HG03025 (cell line): ENCODE results near the gene HOXB2.
"Not testable (repeated sequence)": the region's sequence is repeated elsewhere in the genome, so short reads cannot be mapped to it uniquely, and the experiment has no call there.

Experiments used
- ATAC-seq: cut with Tn5 transposase; IDR thresholded peaks from one replicate; pipeline ENCODE4 v1.9.1; 2021; ENCODE audit warnings: mild to moderate bottlenecking, moderate library complexity; ENCODE audit not compliant: unreplicated experiment, low FRiP score

The HOXB2 gene

GRCh38 chr17:48543854-48544348, 1.0 kb downstream of the HOXB2 start:
- no peak for ATAC-seq

DNA sequence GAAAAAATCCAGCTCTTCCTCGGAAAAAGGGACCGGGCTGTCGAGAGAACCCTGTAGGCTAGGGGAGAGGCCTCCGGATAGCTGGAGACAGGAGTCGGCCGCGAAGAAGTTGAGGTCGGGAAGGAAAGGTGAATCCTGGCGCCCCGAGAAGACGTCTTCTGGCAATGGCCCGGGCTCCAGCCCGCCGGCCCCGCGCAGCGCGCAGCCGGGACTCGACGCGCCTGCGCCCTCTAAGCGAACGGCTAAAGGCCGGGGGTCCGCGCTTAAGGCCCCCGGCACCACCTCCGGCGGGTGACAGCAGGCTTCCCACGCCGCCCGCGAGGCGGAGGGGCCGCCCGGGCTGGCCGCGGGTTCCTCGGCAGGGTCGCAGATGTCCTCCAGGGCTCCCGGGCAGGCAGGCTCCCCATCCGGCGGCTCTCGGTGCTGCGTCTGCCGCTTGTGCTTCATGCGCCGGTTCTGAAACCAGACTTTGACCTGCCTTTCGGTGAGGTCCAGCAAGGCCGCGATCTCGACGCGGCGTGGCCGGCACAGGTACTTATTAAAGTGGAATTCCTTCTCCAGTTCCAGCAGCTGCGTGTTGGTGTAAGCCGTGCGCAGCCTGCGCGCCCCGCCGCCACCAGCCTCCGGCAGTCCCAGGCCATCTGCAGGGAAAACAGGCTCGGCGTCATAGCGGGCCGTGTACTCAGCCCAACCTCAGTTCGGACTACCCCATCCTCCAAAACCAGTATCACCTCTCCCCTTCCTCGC, 1.6 kb downstream of the HOXB2 start:
- ATAC-seq, result no peak

DNA sequence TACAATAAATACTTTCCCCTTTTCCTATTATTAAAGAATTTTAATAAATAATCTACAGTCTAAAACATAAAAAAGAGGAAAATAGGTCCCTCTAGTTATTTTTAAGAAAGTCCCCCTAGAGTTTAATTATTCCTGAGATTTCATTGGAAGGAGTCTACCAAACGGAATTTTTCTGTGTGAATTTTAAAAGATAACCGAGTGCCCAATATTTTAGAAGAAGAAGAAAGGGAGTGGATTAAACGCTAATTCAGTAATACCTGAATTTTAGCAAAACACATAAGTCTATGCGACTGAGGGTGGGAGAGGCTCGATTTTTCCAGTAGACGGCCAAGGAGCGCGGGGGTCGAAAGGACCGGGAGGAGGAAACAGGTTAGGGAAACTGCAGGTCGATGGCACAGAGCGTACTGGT, 2.2 kb downstream of the HOXB2 start:
- no peak for ATAC-seq

DNA sequence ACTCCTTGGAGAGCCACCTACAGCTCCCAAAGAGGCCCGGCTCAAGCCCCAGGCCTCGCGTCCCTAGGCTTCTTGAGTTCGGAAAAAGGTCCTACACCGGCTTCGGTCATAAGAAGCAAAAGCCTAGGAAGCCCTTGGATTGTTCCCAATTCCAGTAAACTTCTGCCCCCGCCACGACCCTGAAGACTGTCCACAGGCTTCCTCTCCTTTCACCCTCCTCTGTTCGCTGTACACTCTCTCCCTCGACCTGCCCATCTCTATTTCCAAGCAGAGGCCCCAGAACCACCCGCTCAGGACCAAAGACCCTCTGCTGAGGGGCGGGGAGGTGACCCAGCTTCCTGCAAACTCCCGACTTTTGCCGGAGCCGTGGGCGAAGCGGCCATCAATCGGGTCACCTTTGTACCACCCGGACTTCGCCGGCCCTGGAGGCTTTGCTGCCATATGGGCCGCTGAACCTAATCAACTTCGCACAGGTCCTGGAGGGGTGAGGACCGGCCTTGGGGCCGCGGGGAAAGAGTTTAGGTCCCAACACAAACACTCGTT, 2.7 kb downstream of the HOXB2 start:
- no peak for ATAC-seq

DNA sequence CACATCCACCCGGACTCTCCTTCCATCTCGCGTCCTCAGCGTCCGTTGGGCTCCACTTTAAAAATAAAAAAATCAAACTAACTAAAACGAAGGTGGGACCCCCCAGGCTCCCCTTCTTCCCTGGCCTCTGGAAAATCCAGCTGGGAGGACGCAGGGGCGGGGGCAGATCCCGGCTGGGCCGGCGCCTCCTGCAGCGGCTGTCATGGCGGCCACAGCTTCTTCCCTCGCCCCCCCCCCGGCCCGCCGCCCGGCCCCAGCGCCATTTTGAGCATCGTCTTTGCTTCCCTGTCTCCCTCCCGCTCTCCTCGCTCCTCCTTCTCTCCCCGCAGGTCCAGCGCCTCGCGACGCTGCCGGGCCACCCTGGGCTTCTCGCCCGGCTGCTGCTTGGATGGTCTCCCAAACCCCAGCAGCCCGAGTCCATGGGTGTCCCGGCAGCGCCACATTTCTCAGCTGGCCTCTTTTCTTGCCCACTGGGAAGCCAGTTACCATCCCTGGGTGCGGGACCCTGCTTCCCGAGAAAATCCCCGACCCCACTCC, 3.3 kb downstream of the HOXB2 start:
- ATAC-seq, result no peak

DNA sequence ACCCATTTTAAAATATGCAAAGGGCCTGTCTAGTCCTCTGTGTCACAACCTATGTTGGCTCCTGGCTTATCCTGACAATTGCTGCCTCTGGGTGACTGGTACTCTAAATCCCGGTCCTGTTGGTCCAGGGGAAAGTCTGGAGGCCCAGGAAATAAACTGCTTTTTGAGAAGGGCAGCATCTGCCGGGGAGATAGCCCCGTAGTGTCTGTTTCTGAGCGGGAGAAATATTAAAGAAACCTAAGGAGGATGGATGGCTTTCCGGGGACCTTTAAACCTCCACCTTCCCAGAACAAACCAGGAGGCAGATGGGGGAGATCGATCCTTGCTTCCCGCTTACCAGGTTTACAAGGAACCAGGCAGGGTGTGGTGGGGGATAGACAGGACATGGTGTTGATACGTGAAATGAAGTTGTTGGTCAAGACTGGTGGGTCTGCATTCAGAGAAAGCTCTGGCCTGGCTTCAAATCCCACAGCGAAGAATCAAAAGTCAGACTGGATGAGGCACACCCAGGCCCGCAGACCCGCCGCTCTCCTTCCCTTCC, 3.8 kb downstream of the HOXB2 start:
- ATAC-seq, result no peak

DNA sequence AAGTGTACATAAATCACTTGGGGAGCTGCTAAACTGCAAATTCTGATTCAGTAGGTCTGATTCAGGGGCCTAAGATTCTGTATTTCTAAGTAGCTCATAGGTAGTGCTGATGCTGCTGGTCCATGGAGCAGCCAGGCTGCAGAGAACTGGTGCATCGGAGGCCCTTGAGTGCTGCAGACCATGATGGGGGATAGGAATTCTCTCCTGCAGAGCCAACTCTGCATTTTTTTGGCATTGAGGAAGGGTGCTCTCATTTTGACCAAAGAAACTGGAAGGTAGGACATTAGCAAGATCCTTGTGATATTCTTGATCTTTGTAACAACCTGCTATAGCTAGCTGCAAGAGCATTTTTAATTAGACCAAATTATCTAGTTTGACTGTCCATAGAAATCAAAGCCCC, 4.7 kb downstream of the HOXB2 start:
- ATAC-seq, result no peak

DNA sequence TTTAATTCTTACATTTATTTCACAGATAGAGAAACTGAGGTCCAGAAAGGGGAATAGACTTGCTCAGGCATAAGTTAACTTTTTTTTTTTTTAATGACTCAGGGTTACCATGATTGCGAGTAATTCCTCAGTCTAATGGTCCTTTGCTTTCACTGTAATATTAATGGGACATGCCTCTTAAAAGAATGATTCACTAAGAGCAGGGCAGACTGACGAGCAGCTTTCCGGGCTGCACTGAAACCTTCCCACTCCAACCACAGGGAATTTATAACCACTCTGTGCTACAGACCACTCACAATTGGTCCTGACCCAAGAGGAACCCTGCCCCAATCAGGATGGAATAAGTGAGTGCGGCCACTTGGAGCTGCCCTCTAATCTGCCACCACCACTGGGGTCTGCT, 5.7 kb downstream of the HOXB2 start:
- ATAC-seq, result no peak

- no peak for ATAC-seq
Observed at GRCh38 chr17:48537316-48537715, 7.6 kb downstream of the HOXB2 start.

- ATAC-seq, result not testable (repeated sequence)
Observed at GRCh38 chr17:48535793-48536559, 8.9 kb downstream of the HOXB2 start.

DNA sequence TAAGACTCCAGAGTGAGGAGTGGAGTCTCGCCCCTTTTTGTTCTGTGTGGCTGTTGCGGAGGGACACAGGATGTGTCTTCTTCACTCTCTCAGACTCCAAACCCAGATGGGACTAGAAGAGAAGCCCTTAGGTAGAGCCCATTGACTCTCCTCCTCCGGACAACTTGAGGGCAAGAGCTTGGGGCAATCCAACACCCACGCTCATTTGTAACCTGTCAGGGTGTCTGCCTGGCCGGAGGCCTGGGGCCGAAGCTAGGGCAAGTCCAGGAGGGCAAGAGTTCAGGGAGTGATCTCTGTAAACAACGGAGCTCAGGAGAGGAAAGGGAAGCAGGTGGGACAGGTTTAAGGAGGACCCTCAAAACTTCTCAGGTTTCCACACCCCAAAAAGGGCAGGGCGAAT, 12.6 kb downstream of the HOXB2 start:
- no peak for ATAC-seq

GRCh38 chr17:48530887-48531272, 14.0 kb downstream of the HOXB2 start, which contains the start of gene HOXB1:
Gene HOXB1, minus strand, starts transcription at chr17:48531011. Its CDS starts 107 bp downstream, at chr17:48530904.
- ATAC-seq, result no peak

GRCh38 chr17:48530208-48530886, 14.6 kb downstream of the HOXB2 start:
- ATAC-seq, result no peak

GRCh38 chr17:48529683-48530009, 15.3 kb downstream of the HOXB2 start:
- no peak for ATAC-seq

DNA sequence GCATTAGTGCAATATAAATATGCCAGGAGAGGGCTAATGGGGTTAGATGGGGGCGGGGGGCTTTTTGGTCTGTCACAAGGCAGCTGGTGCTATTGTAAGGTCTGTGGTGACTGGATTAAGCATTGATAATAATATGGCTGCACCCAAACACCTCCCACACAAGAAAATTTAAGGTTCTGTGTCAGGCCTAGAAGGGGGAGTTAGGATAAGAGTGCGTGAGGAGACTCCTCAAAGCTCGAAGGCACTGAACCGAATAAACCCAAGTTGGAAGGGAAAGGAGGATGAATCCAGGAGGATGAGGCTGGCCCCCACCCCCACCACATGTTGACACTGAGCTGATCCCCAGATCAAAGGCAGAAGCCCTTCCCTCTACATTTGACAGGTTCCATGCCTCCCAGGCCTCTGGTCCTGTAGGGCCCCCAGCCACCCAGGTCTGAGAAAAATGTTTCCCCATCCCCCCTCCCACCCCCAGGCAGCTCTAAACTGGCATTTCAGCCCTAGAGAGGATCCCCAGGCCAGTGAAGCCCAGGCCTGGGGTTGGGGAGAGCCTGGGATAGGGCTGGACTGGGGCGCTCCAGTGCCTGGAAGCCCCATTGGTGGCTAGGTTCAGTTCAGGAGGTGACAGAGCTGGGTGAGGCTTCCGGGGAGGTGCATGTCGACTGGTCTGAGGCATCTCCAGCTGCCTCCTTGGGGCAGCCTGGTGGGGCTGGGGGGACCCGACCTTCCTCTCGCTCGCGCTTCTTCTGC, 15.8 kb downstream of the HOXB2 start:
- no peak for ATAC-seq

GRCh38 chr17:48528153-48528935, 16.6 kb downstream of the HOXB2 start:
- ATAC-seq, result no peak

- no peak for ATAC-seq
Observed at GRCh38 chr17:48527547-48527932, 17.4 kb downstream of the HOXB2 start.

DNA sequence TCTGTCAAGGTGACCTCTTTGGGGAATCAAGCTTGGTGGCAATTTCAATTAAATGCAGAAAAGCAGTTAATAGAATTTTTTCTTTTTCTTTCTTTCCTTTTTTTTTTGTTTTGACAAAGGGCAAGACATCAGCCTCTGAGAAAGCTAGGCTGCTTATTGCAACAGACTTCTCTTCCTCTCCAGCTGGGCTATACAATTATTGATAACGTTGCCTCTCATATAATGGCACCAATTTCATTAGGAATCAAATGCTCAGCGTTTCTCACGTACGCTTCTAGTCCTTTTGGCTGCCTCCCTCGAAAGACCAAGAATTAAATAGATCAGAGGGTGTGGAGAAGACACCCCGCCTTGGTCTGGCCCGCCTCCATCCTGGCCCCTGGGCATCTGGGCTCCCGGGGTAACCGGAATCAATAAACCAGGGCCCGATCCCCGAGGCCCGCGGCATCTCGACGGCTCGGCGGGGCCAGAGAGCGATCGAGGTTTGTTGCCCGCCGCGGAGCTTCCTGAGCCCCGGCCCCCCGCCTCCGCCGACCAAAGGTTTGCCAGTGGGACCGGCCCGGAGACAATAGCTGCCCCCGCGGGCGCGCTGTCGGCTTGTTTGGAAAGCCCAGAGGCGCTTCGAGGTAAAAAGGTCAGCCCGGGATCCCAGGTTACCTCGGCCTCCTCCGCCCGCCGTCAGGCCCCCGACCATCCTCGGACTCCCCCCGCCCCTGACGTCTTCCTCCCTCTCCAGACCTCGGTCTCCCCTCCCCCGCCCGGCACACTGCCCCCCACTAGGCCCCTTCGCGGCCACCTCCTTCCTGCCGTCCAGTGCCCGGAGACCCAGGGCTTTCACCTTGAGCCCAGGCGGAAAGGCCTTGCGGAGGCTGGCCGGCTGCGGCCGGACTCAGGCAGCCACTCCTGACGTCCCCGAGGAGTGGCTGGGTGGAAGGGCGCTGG, 18.0 kb downstream of the HOXB2 start:
- ATAC-seq, result no peak
